ENCODE data around the gene B4GALT2. TPM values are rescaled to one million over a fixed set of nuclear protein-coding genes. Genes with fewer than 3 reads are reported as not detected.

The B4GALT2 gene
- total RNA-seq, 2 experiments from 2014 or later, result 0.57 to 1.4 TPM

GRCh38 chr1:43980255-43981134, 1.5 kb downstream of the B4GALT2 start:
- intact Hi-C loops (cut with micrococcal nuclease; ENCODE audit: unreplicated experiment), result no loop called here
- no peak for TF ChIP-seq CTCF (conservative IDR thresholded peaks at IDR 0.05; ENCODE audit: low read length)
- no peak for TF ChIP-seq EZH2phosphoT487 (IDR thresholded peaks at IDR 0.05; ENCODE audit: borderline replicate concordance, low read depth, low read length)
- no peak for DNase-seq (ENCODE audit: low spot score)
- no TSS peak for BruUV-seq (replicated peaks)
- ChIA-PET POLR2A (no interaction called here), CTCF (ENCODE audit: unreplicated experiment) (no interaction called here)
- H3K4me2 ChIP-seq (ENCODE audit: low read length), result no peak overlapping the region
- no peak overlapping the region for H3K27ac ChIP-seq (ENCODE audit: low read depth, low read length, poor library complexity, severe bottlenecking)
- no peaks in the 10 kb centered on the region for H3K9me2 ChIP-seq (ENCODE audit: insufficient read depth, low read length)
- peaks cover 30% of the 10 kb centered on the region for H3K36me3 ChIP-seq (ENCODE audit: insufficient read depth, low read length)
- no peak overlapping the region for H2AFZ ChIP-seq (ENCODE audit: low read length)
- no peaks in the 10 kb centered on the region for H3K9me3 ChIP-seq (ENCODE audit: low read length)
- 0 out of 2 replicates have a peak, but pooled peaks cover 9% of the 10 kb centered on the region for H4K20me1 ChIP-seq (ENCODE audit: insufficient read depth, low read length)
- no peaks in the 10 kb centered on the region; the same call in 1 of the 2 replicates for H3K79me2 ChIP-seq (ENCODE audit: insufficient read depth, low read depth, low read length)
- peaks cover 9% of the 10 kb centered on the region for H3K4me1 ChIP-seq (ENCODE audit: insufficient read depth, low read length, poor library complexity, severe bottlenecking)
- H3K4me3 ChIP-seq (ENCODE audit: low read depth, low read length, poor library complexity, severe bottlenecking), result no peak overlapping the region

GRCh38 chr1:43981135-43981491, 2.1 kb downstream of the B4GALT2 start:
- ChIA-PET CTCF (ENCODE audit: unreplicated experiment) (no interaction called here), POLR2A (no interaction called here)
- no peak for TF ChIP-seq EZH2phosphoT487 (IDR thresholded peaks at IDR 0.05; ENCODE audit: borderline replicate concordance, low read depth, low read length)
- TF ChIP-seq CTCF (conservative IDR thresholded peaks at IDR 0.05; ENCODE audit: low read length), result no peak
- H2AFZ ChIP-seq (ENCODE audit: low read length), result no peak overlapping the region
- intact Hi-C loops (cut with micrococcal nuclease; ENCODE audit: unreplicated experiment), result no loop called here
- H3K4me2 ChIP-seq (ENCODE audit: low read length), result no peak overlapping the region
- no peaks in the 10 kb centered on the region for H3K9me3 ChIP-seq (ENCODE audit: low read length)
- peaks cover 3% of the 10 kb centered on the region for H3K4me1 ChIP-seq (ENCODE audit: insufficient read depth, low read length, poor library complexity, severe bottlenecking)
- DNase-seq (ENCODE audit: low spot score), result no peak
- H3K9me2 ChIP-seq (ENCODE audit: insufficient read depth, low read length), result no peaks in the 10 kb centered on the region
- no TSS peak for BruUV-seq (replicated peaks)
- H3K36me3 ChIP-seq (ENCODE audit: insufficient read depth, low read length), result peaks cover 27% of the 10 kb centered on the region
- H4K20me1 ChIP-seq (ENCODE audit: insufficient read depth, low read length), result 0 out of 2 replicates have a peak, but pooled peaks cover 4% of the 10 kb centered on the region
- H3K4me3 ChIP-seq (ENCODE audit: low read depth, low read length, poor library complexity, severe bottlenecking), result no peak overlapping the region
- H3K79me2 ChIP-seq (ENCODE audit: insufficient read depth, low read depth, low read length), result no peaks in the 10 kb centered on the region
- H3K27ac ChIP-seq (ENCODE audit: low read depth, low read length, poor library complexity, severe bottlenecking), result no peak overlapping the region

- Histone ChIP-seq H2AFZ (ENCODE audit: low read length) (no peak overlapping the region), H3K4me2 (ENCODE audit: low read length) (no peak overlapping the region), H3K9me3 (ENCODE audit: low read length) (no peaks in the 10 kb centered on the region), H3K4me3 (ENCODE audit: low read depth, low read length, poor library complexity, severe bottlenecking) (no peak overlapping the region), H4K20me1 (ENCODE audit: insufficient read depth, low read length) (no peaks in the 10 kb centered on the region), H3K4me1 (ENCODE audit: insufficient read depth, low read length, poor library complexity, severe bottlenecking) (no peaks in the 10 kb centered on the region), H3K79me2 (ENCODE audit: insufficient read depth, low read depth, low read length) (no peaks in the 10 kb centered on the region), H3K36me3 (ENCODE audit: insufficient read depth, low read length) (peaks cover 22% of the 10 kb centered on the region), H3K27ac (ENCODE audit: low read depth, low read length, poor library complexity, severe bottlenecking) (no peak overlapping the region), H3K9me2 (ENCODE audit: insufficient read depth, low read length) (no peaks in the 10 kb centered on the region)
- intact Hi-C loops (cut with micrococcal nuclease; ENCODE audit: unreplicated experiment), result no loop called here
- BruUV-seq (replicated peaks), result no TSS peak
- DNase-seq (ENCODE audit: low spot score), result no peak
- CTCF ChIA-PET (ENCODE audit: unreplicated experiment), result no interaction called here
- no peak for TF ChIP-seq EZH2phosphoT487 (IDR thresholded peaks at IDR 0.05; ENCODE audit: borderline replicate concordance, low read depth, low read length)
- TF ChIP-seq CTCF (conservative IDR thresholded peaks at IDR 0.05; ENCODE audit: low read length), result no peak
- POLR2A ChIA-PET, result no interaction called here
These were observed 2.6 kb downstream of the B4GALT2 start for GRCh38 chr1:43981636-43982035.
